Pancreas (tissue), 10 donors: ENCODE measurements around the gene BRDT. TPM values are rescaled to one million over a fixed set of nuclear protein-coding genes. Genes with fewer than 3 reads are reported as not detected.

Experiments used
- ATAC-seq, 4 donors: fragments of 200-7000 bp; cut with Tn5 transposase; one replicate each; pipeline versions ENCODE4 v1.8.0 to v1.9.1; 2020; ENCODE audit warnings: mild to moderate bottlenecking in 4 of 4, moderate library complexity in 4 of 4
- DNase-seq, 6 donors: peaks; one replicate each; pipeline ENCODE4 v3.0.0-alpha.2; 2020
- FAIRE-seq: peaks from 2 replicates; lab custom pipeline; 2012; peaks lifted over from hg19 to GRCh38; lab: Jason Lieb, UNC
- H3K27ac ChIP-seq, 4 donors: fragments of 200-600 bp; sonication (generic); 1 replicate in 3 of 4; 2 replicates in 1 of 4; pipeline versions ENCODE4 v1.5.0 to v1.8.0; 2020
- H3K27me3 ChIP-seq, 4 donors: fragments of 200-600 bp; one replicate each; pipeline ENCODE4 v1.8.0; 2021
- H3K36me3 ChIP-seq, 3 donors: fragments of 200-600 bp; sonication (generic) in 1 of 3; one replicate each; pipeline versions ENCODE4 v1.5.0 to v1.8.0; 2020 to 2021
- H3K4me1 ChIP-seq, 3 donors: fragments of 200-600 bp; one replicate each; pipeline ENCODE4 v1.8.0; 2021
- H3K4me3 ChIP-seq, 4 donors: fragments of 200-600 bp; sonication (generic) in 2 of 4; one replicate each; pipeline versions ENCODE4 v1.5.0 to v1.8.0; 2020 to 2021
- H3K9me3 ChIP-seq, 4 donors: fragments of 200-600 bp; one replicate each; pipeline ENCODE4 v1.8.0; 2021
- WGBS, 2 donors: extraction: QIAGEN DNeasy Blood & Tissue Kit; methylation state at CpG; one replicate each; pipeline ENCODE4 v1.1.7; 2013; 5-methylcytosine and 5-hydroxymethylcytosine counted together
- intact Hi-C, 3 donors: fragments of 100-400 bp; cut with DNase I; formaldehyde crosslinking; loops; one replicate each; pipeline versions ENCODE4 v1.11.1 to v1.14.2; 2022
- polyA plus RNA-seq, 2 donors: library from polyadenylated mRNA; stranded (reverse); fragments of 200-250 nt; gene quantifications; one replicate each; pipeline ENCODE4 v1.2.3, GENCODE V29; 2013
- total RNA-seq, 6 donors: library from RNA; stranded (reverse); fragmentation: NEBNext Ultra II Directional in 4 of 6; extraction: Animal tissue kit (Norgen Biotek cat#: 25700) in 4 of 6; gene quantifications; one replicate each; pipeline versions ENCODE4 v1.2.1 to v1.2.4, GENCODE V29; 2021 to 2023
- TF ChIP-seq, protein P1 (sequence below), 4 donors: fragments of 200-600 bp; sonication (generic) in 3 of 4; IDR thresholded peaks; one replicate each; pipeline versions ENCODE4 v1.5.0 to v1.8.0; 2021; ENCODE audit warnings: antibody characterized with exemption in 4 of 4
- donor health status: healthy with polysubstance abuse.
- donor health status: DM: no; HTN: no; CAD: no; lungs with moderate emphysema.
- donor health status: DM: no; HTN: no; CAD: no.
- donor health status: control.
- donor health status: control.
- donor health status: Bipolar disorder and iron deficiency.
- donor health status: DM: yes; HTN: yes; CAD: no.
- donor health status: DM: no; HTN: no; CAD: no.
- donor health status: DM: no; HTN: no; CAD: no.
- donor health status: DM: yes; HTN: yes; CAD: no.

Gene BRDT
- total and polyA plus RNA-seq, 8 donors = not detected

DNA sequence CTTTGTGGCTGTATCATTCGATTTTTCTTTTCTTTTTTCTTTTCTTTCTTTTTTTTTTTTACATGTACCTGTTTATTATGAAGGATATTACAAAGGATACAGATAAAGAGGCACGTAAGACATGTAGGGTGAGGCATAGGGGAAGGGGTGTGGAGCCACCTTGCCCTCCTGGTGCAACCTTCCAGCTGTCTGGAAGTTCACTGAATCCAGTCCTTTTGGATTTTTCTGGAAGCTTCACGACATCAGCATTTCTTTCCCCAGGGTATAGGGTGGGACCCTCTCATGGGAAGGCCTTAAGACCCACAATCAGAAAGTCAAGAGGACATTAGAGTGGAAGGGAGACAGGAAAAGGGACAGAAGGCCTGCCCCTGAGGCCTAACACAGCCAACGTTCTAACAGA lies 33.2 kb upstream of the BRDT start:
- TF ChIP-seq, protein P1, sequence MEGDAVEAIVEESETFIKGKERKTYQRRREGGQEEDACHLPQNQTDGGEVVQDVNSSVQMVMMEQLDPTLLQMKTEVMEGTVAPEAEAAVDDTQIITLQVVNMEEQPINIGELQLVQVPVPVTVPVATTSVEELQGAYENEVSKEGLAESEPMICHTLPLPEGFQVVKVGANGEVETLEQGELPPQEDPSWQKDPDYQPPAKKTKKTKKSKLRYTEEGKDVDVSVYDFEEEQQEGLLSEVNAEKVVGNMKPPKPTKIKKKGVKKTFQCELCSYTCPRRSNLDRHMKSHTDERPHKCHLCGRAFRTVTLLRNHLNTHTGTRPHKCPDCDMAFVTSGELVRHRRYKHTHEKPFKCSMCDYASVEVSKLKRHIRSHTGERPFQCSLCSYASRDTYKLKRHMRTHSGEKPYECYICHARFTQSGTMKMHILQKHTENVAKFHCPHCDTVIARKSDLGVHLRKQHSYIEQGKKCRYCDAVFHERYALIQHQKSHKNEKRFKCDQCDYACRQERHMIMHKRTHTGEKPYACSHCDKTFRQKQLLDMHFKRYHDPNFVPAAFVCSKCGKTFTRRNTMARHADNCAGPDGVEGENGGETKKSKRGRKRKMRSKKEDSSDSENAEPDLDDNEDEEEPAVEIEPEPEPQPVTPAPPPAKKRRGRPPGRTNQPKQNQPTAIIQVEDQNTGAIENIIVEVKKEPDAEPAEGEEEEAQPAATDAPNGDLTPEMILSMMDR (IDR thresholded peaks at IDR 0.05) = no peak

DNA sequence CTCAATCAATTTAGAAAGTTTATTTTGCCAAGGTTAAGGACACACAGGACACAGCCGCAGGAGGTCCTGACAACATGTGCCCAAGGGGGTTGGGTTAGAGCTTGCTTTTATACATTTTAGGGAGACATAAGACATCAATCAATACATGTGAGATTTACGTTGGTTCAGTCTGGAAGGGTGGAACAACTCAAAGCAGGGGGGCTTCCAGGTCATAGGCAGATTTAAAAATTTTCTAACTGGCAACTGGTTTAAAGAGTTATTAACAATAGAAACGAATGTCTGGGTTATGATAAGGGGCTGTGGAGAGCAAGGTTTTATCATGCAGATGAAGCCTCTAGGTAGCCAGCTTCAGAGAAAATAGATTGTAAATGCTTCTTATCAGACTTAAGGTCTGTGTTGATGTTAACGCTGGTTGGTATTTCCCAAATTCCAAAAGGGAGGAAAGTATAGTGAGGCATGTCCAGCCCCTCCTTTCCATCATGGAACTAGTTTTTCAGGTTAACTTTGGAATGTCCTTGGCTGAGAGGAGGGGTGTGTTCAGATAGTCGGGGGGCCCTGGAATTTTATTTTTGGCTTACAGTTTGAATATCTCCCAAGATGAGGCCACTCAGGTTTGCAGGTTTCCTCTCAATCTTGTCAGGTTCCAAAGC lies 32.3 kb upstream of the BRDT start:
- Histone ChIP-seq H3K27me3 (no peaks in the 10 kb centered on the region), H3K4me1 (no peaks in the 10 kb centered on the region), H3K9me3 (no peaks in the 10 kb centered on the region), H3K27ac (no peak overlapping the region), H3K36me3 (no peaks in the 10 kb centered on the region), H3K4me3 (no peak overlapping the region)
- FAIRE-seq (no peak), DNase-seq (no peak), ATAC-seq (no peak)
- TF ChIP-seq, protein P1 (IDR thresholded peaks at IDR 0.05) = no peak
- WGBS, 2 donors = 35 to 36% methylated on average over 5 of the region's 5 CpGs
- intact Hi-C loops = no loop called here

More for the DNA sequence above, 33.2 kb upstream of the BRDT start:
- intact Hi-C loops = no loop called here
- Histone ChIP-seq H3K27me3 (no peaks in the 10 kb centered on the region), H3K27ac (no peak overlapping the region), H3K4me3 (no peak overlapping the region), H3K36me3 (no peaks in the 10 kb centered on the region), H3K9me3 (no peaks in the 10 kb centered on the region), H3K4me1 (no peaks in the 10 kb centered on the region)
- DNase-seq (no peak), ATAC-seq (no peak), FAIRE-seq (no peak)
- WGBS, 2 donors = 68 to 74% methylated on average over 4 of the region's 4 CpGs

DNA sequence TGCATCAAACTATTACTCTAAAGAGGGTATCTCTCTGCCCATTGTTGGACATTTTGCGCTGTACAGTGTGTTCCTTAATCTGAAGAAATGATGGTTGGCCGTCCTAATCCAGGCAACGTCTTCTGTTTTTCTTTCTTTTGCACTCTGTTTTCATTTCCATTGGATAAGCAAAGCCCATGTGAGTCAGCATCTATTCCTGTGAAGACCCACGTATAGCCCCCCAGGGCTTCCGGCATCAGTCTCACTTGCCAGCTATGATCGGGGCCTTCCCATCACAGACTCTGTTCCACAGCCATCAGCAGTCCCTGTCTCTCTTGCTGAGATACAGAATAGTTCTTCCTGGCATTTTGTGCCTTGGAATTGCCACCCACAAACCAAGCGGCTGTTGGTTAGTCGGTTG lies 29.2 kb upstream of the BRDT start:
- no peak overlapping the region for H3K4me3 ChIP-seq
- H3K9me3 ChIP-seq = no peaks in the 10 kb centered on the region
- H3K36me3 ChIP-seq = no peaks in the 10 kb centered on the region
- WGBS, 2 donors = 81 to 84% methylated on average over 8 of the region's 8 CpGs
- H3K27ac ChIP-seq = no peak overlapping the region
- H3K27me3 ChIP-seq = no peaks in the 10 kb centered on the region
- FAIRE-seq (no peak), DNase-seq (no peak), ATAC-seq (no peak)
- TF ChIP-seq, protein P1 (IDR thresholded peaks at IDR 0.05) = no peak
- intact Hi-C loops = loop anchor here in 2 of 3 donors (10.0 kb wide), 2 partner anchors 305 to 405 kb away; no protein-coding TSS in a partner anchor
- no peaks in the 10 kb centered on the region for H3K4me1 ChIP-seq

DNA sequence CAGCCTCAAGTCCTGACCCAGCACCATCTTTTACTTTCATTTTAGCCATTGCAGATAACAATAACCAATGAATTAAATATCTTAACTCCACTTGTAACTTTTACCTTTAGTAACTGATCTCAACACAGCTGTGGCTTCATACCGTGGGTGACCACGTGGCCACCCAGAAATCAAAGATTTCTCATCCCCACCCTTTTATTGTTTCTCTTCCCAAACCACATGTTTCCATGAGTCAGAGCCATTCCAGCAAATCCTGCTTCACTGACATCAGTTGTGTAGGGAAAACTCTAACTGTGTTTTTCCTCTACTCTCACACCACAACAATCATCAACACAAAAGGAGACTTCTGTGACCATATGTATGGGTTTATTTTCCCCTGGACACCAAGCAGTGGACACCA lies 25.1 kb upstream of the BRDT start:
- intact Hi-C loops = loop anchor here in 2 of 3 donors (10.0 kb wide), 2 partner anchors 309 to 409 kb away; no protein-coding TSS in a partner anchor

More for the DNA sequence above, 25.1 kb upstream of the BRDT start:
- H3K27ac ChIP-seq = no peak overlapping the region
- no peak for FAIRE-seq
- no peaks in the 10 kb centered on the region for H3K27me3 ChIP-seq
- WGBS, 2 donors = 83 to 84% methylated on average over 2 of the region's 2 CpGs
- H3K36me3 ChIP-seq = no peaks in the 10 kb centered on the region
- H3K9me3 ChIP-seq = no peaks in the 10 kb centered on the region
- ATAC-seq = no peak
- DNase-seq = no peak
- TF ChIP-seq, protein P1 (IDR thresholded peaks at IDR 0.05) = no peak
- H3K4me1 ChIP-seq = no peaks in the 10 kb centered on the region
- H3K4me3 ChIP-seq = no peak overlapping the region
